ENCODE data around the gene PPY.
"Not testable (repeated sequence)": the region's sequence is repeated elsewhere in the genome, so short reads cannot be mapped to it uniquely, and the experiment has no call there.

PPY gene

DNA sequence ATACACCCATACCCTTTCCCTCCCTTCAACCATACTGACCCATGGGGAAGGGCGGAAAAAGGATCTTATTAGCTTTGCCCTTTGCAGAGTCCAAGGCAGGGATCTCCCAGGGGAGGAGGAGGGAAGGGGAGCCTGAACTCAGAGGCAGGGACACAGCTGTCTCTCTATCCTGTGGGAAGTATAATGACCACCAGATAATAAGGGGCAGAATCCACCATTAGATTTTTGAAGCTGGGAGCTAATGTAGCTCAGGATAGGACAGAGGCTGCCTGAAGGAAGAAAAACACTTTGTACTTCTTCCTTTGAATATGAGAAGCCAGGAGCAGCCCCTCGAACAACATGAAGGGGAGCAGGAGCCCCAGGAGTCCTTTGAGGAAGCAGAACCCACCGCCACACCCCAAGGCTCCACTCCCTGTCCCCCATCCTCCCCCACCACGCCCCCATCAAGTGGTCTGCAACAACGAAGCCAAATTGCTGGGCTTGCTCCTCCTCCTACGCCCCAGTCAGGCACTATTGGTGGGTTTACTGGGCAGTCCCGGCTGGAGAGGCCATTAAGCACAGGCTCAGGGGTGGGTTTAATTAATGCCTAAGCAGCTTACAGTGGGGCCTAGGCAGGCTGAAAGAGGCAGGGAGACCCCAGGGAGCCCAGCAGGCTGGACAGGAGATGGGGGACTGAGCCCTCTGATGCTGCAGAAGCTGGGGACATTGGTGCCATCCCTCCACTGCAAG is 40.3 kb downstream of the PPY start:
- no peak for DNase-seq

DNA sequence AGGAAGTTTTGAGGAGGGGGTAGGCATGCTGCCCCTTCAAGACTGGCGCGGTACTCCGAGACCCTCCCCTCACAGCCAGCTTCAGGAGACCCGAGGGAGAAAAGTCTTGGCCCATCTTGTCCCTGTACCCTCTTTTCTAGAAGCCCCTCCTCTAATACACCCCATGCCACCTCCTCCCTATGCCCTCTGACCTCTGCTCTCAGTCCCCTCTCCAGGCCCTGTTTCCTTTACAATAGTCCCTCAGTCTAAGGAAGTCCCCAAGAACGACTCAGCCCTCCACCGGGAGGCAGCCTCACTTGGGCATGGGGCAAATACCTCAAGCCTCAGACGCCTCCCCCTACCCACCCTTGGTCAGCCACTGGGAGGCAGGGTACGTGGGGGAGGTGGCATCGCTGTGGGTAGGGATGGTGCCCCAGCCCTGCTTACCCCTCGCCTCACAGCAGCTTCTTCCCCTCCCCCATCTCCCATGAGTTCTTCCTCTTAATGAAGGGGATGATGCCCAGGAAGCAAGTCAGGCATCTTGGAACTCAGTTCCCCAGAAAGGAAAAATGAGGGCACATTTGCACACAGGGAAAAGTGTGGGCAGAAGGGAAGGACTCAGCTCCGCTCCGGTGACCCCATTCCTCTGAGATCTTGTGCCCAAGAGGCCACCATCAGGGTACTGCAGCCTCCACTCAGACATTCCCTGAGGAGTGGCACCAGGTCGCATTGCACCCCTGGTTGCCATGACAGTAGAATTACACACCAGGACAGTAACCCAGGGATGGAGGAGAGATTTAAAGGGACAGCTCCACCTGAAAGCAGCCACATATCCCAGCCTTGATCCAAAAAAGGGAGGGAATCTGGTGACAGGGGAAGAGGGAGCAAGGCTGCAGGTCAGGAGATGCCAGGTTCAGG is 41.2 kb downstream of the PPY start:
- no peak for DNase-seq

DNA sequence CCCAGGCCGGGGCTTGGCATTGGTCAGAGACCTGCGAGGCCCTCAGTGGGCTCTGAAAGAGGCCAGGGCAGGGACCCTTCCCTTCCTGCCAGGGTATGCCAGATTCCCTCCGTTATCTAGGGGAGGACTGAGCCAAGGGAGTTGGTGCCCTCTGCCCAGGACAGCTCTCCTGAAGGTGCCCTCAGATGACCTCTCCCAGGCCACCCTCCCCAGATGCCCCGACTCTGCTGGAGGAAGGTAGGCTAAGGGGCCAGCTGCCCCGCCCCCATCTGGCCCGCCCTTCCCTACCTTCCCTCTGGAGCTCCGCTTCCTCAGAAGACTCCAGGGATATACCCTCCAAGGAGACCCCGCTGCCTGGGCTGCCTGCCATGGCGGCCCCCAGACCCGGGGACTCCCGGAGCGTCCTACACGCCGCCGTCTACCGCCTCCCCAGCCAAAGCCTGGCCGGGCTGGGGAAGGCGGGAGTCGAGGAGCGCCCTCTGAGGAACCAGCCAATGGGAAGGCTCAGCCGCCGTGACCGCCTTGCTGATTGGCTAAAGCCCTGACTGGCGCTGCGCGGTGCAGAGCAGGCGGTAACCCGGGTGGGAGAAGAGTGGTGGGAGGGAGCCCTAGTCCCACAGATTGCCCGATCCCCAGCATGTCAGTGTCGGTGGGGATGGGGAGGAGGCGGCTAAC is 42.0 kb downstream of the PPY start:
- peak; percentile 12 for DNase-seq

DNA sequence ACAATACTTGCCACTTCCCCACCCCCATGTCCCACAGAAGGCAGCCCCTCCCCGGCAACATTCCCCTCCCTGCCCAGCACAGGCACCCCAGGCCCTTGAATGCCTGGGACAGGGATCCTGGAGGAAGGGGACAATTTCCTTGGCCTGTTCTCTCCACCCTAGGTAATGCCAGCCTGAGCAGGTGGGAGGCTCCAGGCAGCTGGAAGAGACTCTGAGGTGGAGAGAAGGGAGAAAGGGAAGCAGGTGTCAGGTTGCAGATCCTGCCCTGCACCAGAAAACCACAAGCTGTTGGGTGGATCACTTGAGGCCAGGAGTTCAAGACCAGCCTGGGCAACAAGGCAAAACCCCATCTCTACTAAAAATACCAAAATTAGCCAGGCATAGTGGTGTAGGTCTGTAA is 43.8 kb downstream of the PPY start:
- DNase-seq = no peak

DNA sequence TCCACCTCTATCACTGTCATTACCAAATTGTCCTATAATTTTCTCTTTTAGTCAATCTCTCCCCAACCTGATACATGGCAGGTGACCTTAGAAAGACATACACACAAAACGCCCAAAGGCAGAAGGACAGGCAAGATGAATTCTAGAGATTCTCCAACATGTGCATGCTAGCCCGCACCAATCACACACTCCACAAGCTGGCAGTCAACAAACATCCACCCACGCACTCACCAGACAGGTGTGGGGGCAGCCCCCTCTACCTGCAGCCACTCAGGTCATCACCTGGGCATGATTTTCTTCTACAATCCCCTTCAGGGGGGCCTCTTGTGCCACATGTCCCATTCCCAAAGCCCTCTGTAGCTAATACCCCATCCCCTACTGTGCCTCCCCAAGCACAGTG is 44.4 kb downstream of the PPY start:
- no peak for DNase-seq

DNA sequence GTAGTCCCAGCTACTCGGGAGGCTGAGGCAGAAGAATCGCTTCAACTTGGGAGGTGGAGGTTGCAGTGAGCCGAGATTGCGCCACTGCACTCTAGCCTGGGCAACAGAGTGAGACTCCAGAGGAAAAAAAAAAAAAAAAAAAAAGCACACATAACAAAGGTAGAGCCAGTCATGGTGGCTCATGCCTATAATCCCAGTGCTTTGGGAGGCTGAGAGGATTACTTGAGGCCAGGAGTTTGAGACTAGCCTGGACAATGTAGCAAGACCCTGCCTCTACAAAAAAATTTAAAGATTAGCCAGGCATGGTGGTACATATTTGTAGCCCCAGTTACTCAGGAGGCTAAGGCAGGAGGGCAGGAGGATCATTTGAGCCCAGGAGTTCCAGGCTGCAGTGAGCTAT is 47.8 kb downstream of the PPY start:
- DNase-seq = not testable (repeated sequence)

DNA sequence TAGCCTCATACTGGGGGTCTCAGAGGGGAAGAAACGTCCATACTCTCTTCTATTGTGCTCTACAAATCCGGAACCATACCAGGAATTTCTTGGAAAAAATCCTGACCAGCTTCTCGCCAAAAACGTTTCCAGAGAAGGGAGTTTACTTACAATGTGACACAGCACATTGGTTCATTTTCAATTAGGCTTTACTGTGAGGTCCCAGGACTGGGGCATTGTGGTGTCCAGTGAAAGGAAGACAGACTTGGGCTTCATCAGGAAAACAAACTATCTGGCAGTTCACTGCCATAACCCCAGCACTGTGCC is 49.7 kb downstream of the PPY start:
- no peak for DNase-seq

DNA sequence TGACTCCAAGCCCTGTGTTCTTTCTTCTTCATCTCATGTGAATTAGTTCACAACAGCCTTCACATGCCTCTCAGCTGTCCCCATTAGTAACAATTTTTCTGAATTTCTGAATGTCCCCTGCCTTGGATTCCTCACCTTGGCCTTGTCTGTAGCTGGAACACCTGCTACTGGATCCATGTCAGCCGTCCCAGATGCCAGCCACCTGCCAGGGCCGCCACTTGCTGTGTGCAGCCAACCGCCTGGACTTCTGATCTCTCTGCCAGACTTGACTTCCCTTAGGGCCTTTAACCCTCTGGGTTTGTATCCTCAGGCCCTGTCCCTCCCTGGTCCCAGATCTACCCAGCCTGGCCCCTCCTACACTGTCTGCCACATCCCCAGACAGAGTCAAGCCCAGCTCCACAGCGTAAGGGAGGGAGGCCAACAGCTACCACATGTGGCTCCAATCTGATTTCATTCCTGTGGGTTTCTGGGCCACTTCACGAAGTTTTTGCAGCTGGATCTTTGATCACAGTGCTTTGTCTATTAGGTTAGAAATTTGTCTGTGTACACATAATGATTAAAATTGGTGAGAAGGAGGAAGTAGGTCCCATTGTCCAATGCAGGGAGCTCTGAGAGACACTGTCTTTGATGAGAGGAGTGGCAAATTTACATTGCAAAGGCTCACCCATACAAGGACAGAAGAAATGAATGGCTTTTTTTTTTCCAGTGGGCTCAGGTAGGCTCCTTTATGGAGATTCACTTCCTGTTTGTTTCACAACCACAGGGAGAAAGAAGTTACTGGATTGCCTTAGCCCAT is 50.2 kb downstream of the PPY start:
- DNase-seq = no peak

Data from NCI-H2081 treated with DMSO at 0.1 percent for 48 hours (cell line).